ENCODE measurements around the gene DGAT2.

The DGAT2 gene

GRCh38 chr11:75779960-75780359 is 11.4 kb downstream of the DGAT2 start:
- H3K27me3 ChIP-seq (ENCODE audit: insufficient read depth, poor library complexity, severe bottlenecking): no peaks in the 10 kb centered on the region
- TF ChIP-seq SPI1 (IDR thresholded peaks at IDR 0.05; ENCODE audit: borderline replicate concordance, low read depth) (peak; percentile 45; the same call in 1 of the 2 replicates), CTCF (IDR thresholded peaks at IDR 0.05; ENCODE audit: insufficient read depth, low read length) (no peak), GABPA (IDR thresholded peaks at IDR 0.05; ENCODE audit: low read depth) (no peak), REST (IDR thresholded peaks at IDR 0.05; ENCODE audit: insufficient replicate concordance, low read depth) (no peak), POLR2AphosphoS5 (IDR thresholded peaks at IDR 0.05; ENCODE audit: low read depth) (peak; percentile 52; the same call in 1 of the 2 replicates)
- DNase-seq (ENCODE audit: low read depth in 1 of 2, low spot score in 1 of 2): peak; percentile 37 to 57
- no peak overlapping the region for H3K4me3 ChIP-seq (replicated peaks; ENCODE audit: insufficient read depth, low read length)
- H3K27ac ChIP-seq (replicated peaks): no peak overlapping the region

- DNase-seq (ENCODE audit: low read depth in 1 of 2, low spot score in 1 of 2): no peak
- no peak overlapping the region for H3K27ac ChIP-seq (replicated peaks)
- no peaks in the 10 kb centered on the region for H3K27me3 ChIP-seq (ENCODE audit: insufficient read depth, poor library complexity, severe bottlenecking)
- TF ChIP-seq REST (IDR thresholded peaks at IDR 0.05; ENCODE audit: insufficient replicate concordance, low read depth) (no peak), CTCF (IDR thresholded peaks at IDR 0.05; ENCODE audit: insufficient read depth, low read length) (no peak), GABPA (IDR thresholded peaks at IDR 0.05; ENCODE audit: low read depth) (no peak), SPI1 (IDR thresholded peaks at IDR 0.05; ENCODE audit: borderline replicate concordance, low read depth) (no peak), POLR2AphosphoS5 (IDR thresholded peaks at IDR 0.05; ENCODE audit: low read depth) (no peak)
- H3K4me3 ChIP-seq (replicated peaks; ENCODE audit: insufficient read depth, low read length): no peak overlapping the region
Observed at GRCh38 chr11:75780888-75781287, 12.3 kb downstream of the DGAT2 start.

- TF ChIP-seq GABPA (IDR thresholded peaks at IDR 0.05; ENCODE audit: low read depth): no peak
- TF ChIP-seq REST (IDR thresholded peaks at IDR 0.05; ENCODE audit: insufficient replicate concordance, low read depth): no peak
- TF ChIP-seq POLR2AphosphoS5 (IDR thresholded peaks at IDR 0.05; ENCODE audit: low read depth): no peak
- TF ChIP-seq SPI1 (IDR thresholded peaks at IDR 0.05; ENCODE audit: borderline replicate concordance, low read depth): no peak
- no peak for TF ChIP-seq CTCF (IDR thresholded peaks at IDR 0.05; ENCODE audit: insufficient read depth, low read length)
- no peak for DNase-seq (ENCODE audit: low read depth in 1 of 2, low spot score in 1 of 2)
- H3K27ac ChIP-seq (replicated peaks): no peak overlapping the region
- no peak overlapping the region for H3K4me3 ChIP-seq (replicated peaks; ENCODE audit: insufficient read depth, low read length)
- no peaks in the 10 kb centered on the region for H3K27me3 ChIP-seq (ENCODE audit: insufficient read depth, poor library complexity, severe bottlenecking)
Observed at GRCh38 chr11:75781296-75781695, 12.7 kb downstream of the DGAT2 start.

All from HL-60 (cell line).